VCaP (cell line): ENCODE measurements around the gene TMTC1.
"Not testable (repeated sequence)": the region's sequence is repeated elsewhere in the genome, so short reads cannot be mapped to it uniquely, and the experiment has no call there.

Experiments
- H3K27ac ChIP-seq: fragments of 450-650 bp; 2 replicates; pipeline ENCODE4 v1.5.1; 2017
- CTCF ChIP-seq: fragments of 450-650 bp; conservative IDR thresholded peaks from 2 replicates; pipeline ENCODE4 v1.5.1; 2017; ENCODE audit warnings: mild to moderate bottlenecking, moderate library complexity

The TMTC1 gene

GRCh38 chr12:29650371-29650770, 133.4 kb downstream of the TMTC1 start:
- TF ChIP-seq CTCF: no peak
- no peak overlapping the region for H3K27ac ChIP-seq

- TF ChIP-seq CTCF: no peak
- no peak overlapping the region for H3K27ac ChIP-seq
Observed at GRCh38 chr12:29649722-29650121, 134.0 kb downstream of the TMTC1 start.

- TF ChIP-seq CTCF: no peak
- no peak overlapping the region for H3K27ac ChIP-seq
Observed at GRCh38 chr12:29644536-29645162, 139.1 kb downstream of the TMTC1 start.

- no peak overlapping the region for H3K27ac ChIP-seq
- no peak for TF ChIP-seq CTCF
Observed at GRCh38 chr12:29640589-29641345, 143.0 kb downstream of the TMTC1 start.

GRCh38 chr12:29639893-29640495, 143.7 kb downstream of the TMTC1 start:
- no peak overlapping the region for H3K27ac ChIP-seq
- no peak for TF ChIP-seq CTCF

GRCh38 chr12:29638528-29638927, 145.2 kb downstream of the TMTC1 start:
- no peak overlapping the region for H3K27ac ChIP-seq
- TF ChIP-seq CTCF: no peak

- H3K27ac ChIP-seq: no peak overlapping the region
Observed at GRCh38 chr12:29634057-29634456, 149.7 kb downstream of the TMTC1 start.

GRCh38 chr12:29630164-29630563, 153.6 kb downstream of the TMTC1 start:
- not testable (repeated sequence) for H3K27ac ChIP-seq

More at GRCh38 chr12:29634057-29634456, 149.7 kb downstream of the TMTC1 start:
- no peak for TF ChIP-seq CTCF
